Measurements from ENCODE around the gene OR4A47.
"Not testable (repeated sequence)": the region's sequence is repeated elsewhere in the genome, so short reads cannot be mapped to it uniquely, and the experiment has no call there.

OR4A47 gene, protein sequence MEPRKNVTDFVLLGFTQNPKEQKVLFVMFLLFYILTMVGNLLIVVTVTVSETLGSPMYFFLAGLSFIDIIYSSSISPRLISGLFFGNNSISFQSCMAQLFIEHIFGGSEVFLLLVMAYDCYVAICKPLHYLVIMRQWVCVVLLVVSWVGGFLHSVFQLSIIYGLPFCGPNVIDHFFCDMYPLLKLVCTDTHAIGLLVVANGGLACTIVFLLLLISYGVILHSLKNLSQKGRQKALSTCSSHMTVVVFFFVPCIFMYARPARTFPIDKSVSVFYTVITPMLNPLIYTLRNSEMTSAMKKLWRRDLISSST

DNA sequence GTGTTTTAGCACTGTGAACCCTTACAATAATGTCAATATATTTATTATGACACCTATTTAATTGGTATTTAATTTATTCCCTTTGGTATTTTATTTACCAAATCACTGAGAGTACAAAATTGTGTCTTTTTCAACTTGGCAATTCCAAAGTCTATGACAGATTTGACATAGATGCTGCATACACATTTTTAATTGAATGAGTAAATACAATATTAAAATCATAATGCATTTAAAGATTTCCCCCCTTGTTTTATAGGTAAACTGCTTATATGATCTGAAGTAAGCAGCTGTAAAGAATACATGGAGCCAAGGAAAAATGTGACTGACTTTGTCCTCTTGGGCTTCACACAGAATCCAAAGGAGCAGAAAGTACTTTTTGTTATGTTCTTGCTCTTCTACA is at the start of gene OR4A47:
Gene OR4A47 (plus strand): TSS at position 301 of the 400 bp plus-strand sequence. CDS start 0 bp downstream, at position 301.
- H3K27ac ChIP-seq, result not testable (repeated sequence)

DNA sequence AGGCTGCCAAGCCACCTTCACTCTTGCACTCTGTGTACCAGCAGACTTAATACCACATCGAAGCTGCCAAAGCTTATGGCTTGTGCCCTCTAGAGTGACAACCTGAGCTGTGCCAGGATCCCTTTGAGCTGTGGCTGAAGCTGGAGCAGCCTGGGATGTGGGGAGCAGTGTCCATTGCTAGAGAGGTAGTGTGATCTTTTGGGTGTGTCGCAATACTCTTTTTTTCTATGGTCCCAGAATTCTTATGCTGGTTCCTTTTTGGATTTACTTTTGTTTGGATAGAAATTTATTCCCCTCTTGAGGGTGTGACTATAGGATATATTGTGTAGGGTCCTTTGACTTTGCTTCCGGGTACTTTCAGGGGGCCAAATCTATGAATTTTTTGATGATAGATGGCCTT is 32.7 kb upstream of the OR4A47 start:
- not testable (repeated sequence) for H3K27ac ChIP-seq

DNA sequence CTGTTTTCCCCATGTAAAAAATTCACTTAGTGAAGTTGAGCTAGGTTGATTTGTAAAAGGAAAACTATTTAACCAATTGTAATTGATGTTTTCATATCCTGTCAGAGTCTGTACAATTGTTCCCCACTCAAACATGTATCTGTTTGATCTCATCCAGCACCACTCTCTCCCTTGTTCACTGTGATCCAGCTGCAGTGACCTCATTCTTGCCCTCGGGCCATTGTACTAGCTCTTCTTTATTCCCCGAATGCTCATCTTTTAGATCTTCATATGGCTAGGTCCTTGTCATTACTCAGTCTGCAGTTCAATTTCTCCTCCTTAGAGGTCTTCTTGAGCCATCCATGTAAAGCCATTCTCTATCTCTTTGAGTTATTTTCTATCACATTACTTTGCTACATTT is 14.6 kb upstream of the OR4A47 start:
- H3K27ac ChIP-seq, result not testable (repeated sequence)

DNA sequence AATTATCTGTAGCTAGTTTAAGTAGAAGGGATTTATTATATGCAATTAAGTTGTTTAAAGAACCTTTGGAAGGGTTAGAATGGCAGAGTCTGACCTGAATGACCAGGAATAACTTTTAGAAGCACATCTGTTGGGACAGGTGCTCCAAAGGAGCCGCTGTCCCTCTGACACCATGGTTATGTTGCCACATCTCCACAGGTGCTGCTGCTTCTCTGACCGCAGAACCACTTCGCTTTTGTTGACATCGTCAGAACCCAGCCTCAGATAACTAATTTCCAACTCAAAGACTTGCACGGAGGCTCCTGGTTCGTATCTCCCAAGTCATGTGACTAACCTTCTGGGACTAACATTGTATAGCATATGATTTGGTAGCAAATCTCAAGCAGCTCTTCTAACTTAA is 13.9 kb upstream of the OR4A47 start:
- not testable (repeated sequence) for H3K27ac ChIP-seq

DNA sequence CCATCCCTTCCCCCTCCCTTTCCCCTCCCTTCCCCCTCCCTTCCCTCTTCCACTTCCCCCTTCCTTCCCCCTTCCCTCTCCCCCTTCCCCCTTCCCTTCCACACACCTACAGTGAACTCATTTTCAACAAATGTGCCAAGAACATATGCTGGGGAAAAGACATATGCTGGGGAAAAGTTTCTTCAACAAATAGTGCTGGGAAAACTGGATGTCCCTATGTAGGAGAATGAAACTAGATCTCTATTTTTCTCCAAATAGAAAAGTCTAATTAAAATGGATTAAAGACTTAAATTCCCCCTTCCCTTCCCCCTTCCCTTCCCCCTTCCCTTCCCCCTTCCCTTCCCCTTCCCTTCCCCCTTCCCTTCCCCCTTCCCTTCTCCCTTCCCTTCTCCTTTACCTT is 17.6 kb downstream of the OR4A47 start:
- H3K27ac ChIP-seq, result not testable (repeated sequence)

DNA sequence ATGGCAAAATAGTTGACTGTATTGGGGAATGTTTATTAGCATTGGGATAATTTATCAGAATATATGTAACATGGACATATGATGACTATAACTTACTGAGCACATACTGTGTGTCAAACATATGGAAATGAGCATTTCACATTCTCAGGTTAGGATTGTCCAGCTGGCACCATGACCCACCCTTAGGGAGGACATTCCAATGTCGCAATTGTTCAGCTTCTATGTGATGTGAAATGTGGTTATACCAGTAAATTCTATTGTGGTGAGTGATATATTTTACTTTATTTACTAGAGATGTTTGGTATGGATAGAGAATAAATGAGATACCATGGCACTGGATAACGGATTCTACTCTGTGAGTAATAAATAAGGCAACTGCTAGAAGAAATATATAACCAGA is 50.4 kb downstream of the OR4A47 start:
- H3K27ac ChIP-seq, result no peak overlapping the region

More for the DNA sequence above, 50.4 kb downstream of the OR4A47 start:
- TF ChIP-seq, protein P1, sequence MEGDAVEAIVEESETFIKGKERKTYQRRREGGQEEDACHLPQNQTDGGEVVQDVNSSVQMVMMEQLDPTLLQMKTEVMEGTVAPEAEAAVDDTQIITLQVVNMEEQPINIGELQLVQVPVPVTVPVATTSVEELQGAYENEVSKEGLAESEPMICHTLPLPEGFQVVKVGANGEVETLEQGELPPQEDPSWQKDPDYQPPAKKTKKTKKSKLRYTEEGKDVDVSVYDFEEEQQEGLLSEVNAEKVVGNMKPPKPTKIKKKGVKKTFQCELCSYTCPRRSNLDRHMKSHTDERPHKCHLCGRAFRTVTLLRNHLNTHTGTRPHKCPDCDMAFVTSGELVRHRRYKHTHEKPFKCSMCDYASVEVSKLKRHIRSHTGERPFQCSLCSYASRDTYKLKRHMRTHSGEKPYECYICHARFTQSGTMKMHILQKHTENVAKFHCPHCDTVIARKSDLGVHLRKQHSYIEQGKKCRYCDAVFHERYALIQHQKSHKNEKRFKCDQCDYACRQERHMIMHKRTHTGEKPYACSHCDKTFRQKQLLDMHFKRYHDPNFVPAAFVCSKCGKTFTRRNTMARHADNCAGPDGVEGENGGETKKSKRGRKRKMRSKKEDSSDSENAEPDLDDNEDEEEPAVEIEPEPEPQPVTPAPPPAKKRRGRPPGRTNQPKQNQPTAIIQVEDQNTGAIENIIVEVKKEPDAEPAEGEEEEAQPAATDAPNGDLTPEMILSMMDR (conservative IDR thresholded peaks at IDR 0.05), result no peak

All from VCaP (cell line).